IMR-90 (cell line): ENCODE results near the gene TMCO2. TPM values are rescaled to one million over a fixed set of nuclear protein-coding genes. Genes with fewer than 3 reads are reported as not detected.

Experiments
- ATAC-seq: fragments of 200-7000 bp; cut with Tn5 transposase; 2 replicates; pipeline ENCODE4 v1.9.1; 2020; ENCODE audit warnings: low read depth, mild to moderate bottlenecking, moderate library complexity
- BruUV-seq: library from RNA; stranded (reverse); fragments of 400-500 nt; replicated peaks from 2 replicates; lab custom pipeline; 2021; lab: Mats Ljungman, UMichigan
- CTCF ChIA-PET: fragments of 300-600 bp; formaldehyde crosslinking; extraction: SDS; loops from one replicate; lab custom pipeline; 2021; ENCODE audit warnings: antibody characterized with exemption; lab: Yijun Ruan, JAX
- POLR2A ChIA-PET: fragments of 300-600 bp; sonication (Branson Sonifier 250); formaldehyde crosslinking; loops from one replicate; lab custom pipeline; 2022; ENCODE audit warnings: antibody characterized with exemption; ENCODE audit not compliant: unreplicated experiment; lab: Charles Lee
- DNase-seq: peaks from one replicate; pipeline ENCODE4 v3.0.0; 2013
- H2AFZ ChIP-seq: replicated peaks from 2 replicates; pipeline ENCODE3; 2013; ENCODE audit warnings: low read length, mild to moderate bottlenecking; ENCODE audit not compliant: poor library complexity
- H2AK5ac ChIP-seq: 2 replicates; pipeline ENCODE4 v1.6.1; 2013; ENCODE audit warnings: low read depth, low read length, inconsistent platforms
- H2AK9ac ChIP-seq: replicated peaks from 2 replicates; pipeline ENCODE3; 2013; ENCODE audit warnings: mild to moderate bottlenecking, low read depth, low read length, moderate library complexity; ENCODE audit not compliant: poor library complexity
- H2BK120ac ChIP-seq: 2 replicates; pipeline ENCODE4 v1.6.1; 2013; ENCODE audit warnings: low read depth, low read length, inconsistent platforms
- H2BK15ac ChIP-seq: 3 replicates; pipeline ENCODE4 v1.6.1; 2013; ENCODE audit warnings: low read depth, low read length, inconsistent platforms
- H2BK20ac ChIP-seq: 2 replicates; pipeline ENCODE4 v1.6.1; 2013; ENCODE audit warnings: low read depth, mild to moderate bottlenecking, inconsistent platforms, low read length, moderate library complexity
- H2BK5ac ChIP-seq: 2 replicates; pipeline ENCODE4 v1.6.1; 2013; ENCODE audit warnings: mild to moderate bottlenecking, low read depth, low read length, inconsistent platforms; ENCODE audit not compliant: poor library complexity, severe bottlenecking
- H3K14ac ChIP-seq: replicated peaks from 2 replicates; pipeline ENCODE4 v1.6.1; 2013; ENCODE audit warnings: low read depth, low read length, inconsistent platforms
- H3K18ac ChIP-seq: 2 replicates; pipeline ENCODE4 v1.6.1; 2013; ENCODE audit warnings: low read depth, low read length, control low read depth
- H3K23ac ChIP-seq: 2 replicates; pipeline ENCODE4 v1.6.1; 2013; ENCODE audit warnings: low read depth, low read length, inconsistent platforms
- H3K27ac ChIP-seq: 2 replicates; pipeline ENCODE4 v1.5.1; 2013; ENCODE audit warnings: mild to moderate bottlenecking, control low read depth, low read length; ENCODE audit not compliant: insufficient read depth
- H3K27me3 ChIP-seq: 2 replicates; pipeline ENCODE4 v1.6.1; 2013; ENCODE audit warnings: low read length; ENCODE audit not compliant: control insufficient read depth, insufficient read depth
- H3K36me3 ChIP-seq: 2 replicates; pipeline ENCODE4 v1.6.1; 2013; ENCODE audit warnings: low read length, mixed read lengths; ENCODE audit not compliant: control insufficient read depth, insufficient read depth
- H3K4ac ChIP-seq: 2 replicates; pipeline ENCODE4 v1.6.1; 2013; ENCODE audit warnings: low read depth, low read length, inconsistent platforms
- H3K4me1 ChIP-seq: 2 replicates; pipeline ENCODE4 v1.6.1; 2013; ENCODE audit warnings: low read length, mixed read lengths; ENCODE audit not compliant: control insufficient read depth, insufficient read depth
- H3K4me2 ChIP-seq: 2 replicates; pipeline ENCODE4 v1.6.1; 2013; ENCODE audit warnings: low read depth, mild to moderate bottlenecking, control low read depth, low read length, moderate library complexity
- H3K4me3 ChIP-seq: 2 replicates; pipeline ENCODE4 v1.5.1; 2013; ENCODE audit warnings: low read depth, mild to moderate bottlenecking, control low read depth, low read length, moderate library complexity; ENCODE audit not compliant: insufficient read depth
- H3K56ac ChIP-seq: 2 replicates; pipeline ENCODE4 v1.6.1; 2013; ENCODE audit warnings: low read length, inconsistent platforms; ENCODE audit not compliant: insufficient read depth; ENCODE audit errors: extremely low read depth
- H3K79me1 ChIP-seq, 2 experiments: 2 replicates each; pipeline ENCODE4 v1.6.1; 2013; ENCODE audit warnings: low read length in 2 of 2, inconsistent platforms in 1 of 2, low read depth in 1 of 2
- H3K9ac ChIP-seq: 2 replicates; pipeline ENCODE4 v1.6.1; 2013; ENCODE audit warnings: low read depth, low read length, control low read depth
- H3K9me1 ChIP-seq: 2 replicates; pipeline ENCODE4 v1.6.1; 2013; ENCODE audit warnings: low read length, inconsistent platforms; ENCODE audit not compliant: insufficient read depth
- H3K9me3 ChIP-seq: 2 replicates; pipeline ENCODE4 v1.6.1; 2013; ENCODE audit warnings: low read length; ENCODE audit not compliant: control insufficient read depth, insufficient read depth
- H4K20me1 ChIP-seq: 2 replicates; pipeline ENCODE4 v1.6.1; 2013; ENCODE audit warnings: low read length, inconsistent platforms; ENCODE audit not compliant: insufficient read depth
- H4K5ac ChIP-seq: 2 replicates; pipeline ENCODE4 v1.6.1; 2013; ENCODE audit warnings: mild to moderate bottlenecking, low read depth, low read length, control low read depth
- H4K8ac ChIP-seq, 2 experiments: 2 replicates each; pipeline ENCODE4 v1.6.1; 2013; ENCODE audit warnings: low read depth in 2 of 2, low read length in 2 of 2, control low read depth in 1 of 2, inconsistent platforms in 1 of 2
- H4K91ac ChIP-seq: 2 replicates; pipeline ENCODE4 v1.6.1; 2013; ENCODE audit warnings: low read depth, low read length, inconsistent platforms; ENCODE audit not compliant: insufficient read depth
- MAZ ChIP-seq: IDR thresholded peaks from 2 replicates; pipeline ENCODE4 v1.6.1; 2012; ENCODE audit warnings: low read depth, mild to moderate bottlenecking, low read length, improper control_type of control experiment, moderate library complexity, borderline replicate concordance
- SMC3 ChIP-seq: fragments of 150-350 bp; IDR thresholded peaks from 2 replicates; pipeline ENCODE4 v1.6.1; 2016; ENCODE audit warnings: low read depth, mild to moderate bottlenecking, antibody characterized with exemption, low read length, moderate library complexity
- WGBS, 2 experiments: methylation state at CpG; one replicate each; pipeline versions ENCODE4 v1.1.5 to v1.1.7; 2013; ENCODE audit warnings: missing lambda C conversion rate in 2 of 2; ENCODE audit not compliant: insufficient read length in 1 of 2; ENCODE audit errors: extremely low coverage in 2 of 2; 5-methylcytosine and 5-hydroxymethylcytosine counted together
- dilution Hi-C: fragments of 300-500 bp; cut with HindIII; formaldehyde crosslinking; loops from one replicate; pipeline ENCODE4 v1.14.3; 2018; ENCODE audit warnings: low sequenced_read_pairs; ENCODE audit not compliant: unreplicated experiment
- in situ Hi-C: fragments of 300-500 bp; cut with MboI; formaldehyde crosslinking; loops from 3 replicates; pipeline ENCODE4 v1.14.3; 2019; ENCODE audit warnings: low sequenced_read_pairs, inconsistent platforms, mixed read lengths
- intact Hi-C: fragments of 100-400 bp; cut with micrococcal nuclease; formaldehyde crosslinking; loops from 2 replicates; pipeline ENCODE4 v1.10.0; 2022
- polyA plus RNA-seq, 3 experiments: library from polyadenylated mRNA; depleted of rRNA; stranded (reverse); fragments of >200 nt; gene quantifications; 2 replicates each; pipeline ENCODE4 v1.2.3, GENCODE V29; 2012; ENCODE audit warnings: low replicate concordance in 1 of 3
- total RNA-seq: library from RNA; depleted of rRNA; stranded (reverse); fragments of >200 nt; gene quantifications from 2 replicates; pipeline ENCODE4 v1.2.3, GENCODE V29; 2012
- TF ChIP-seq, protein P1 (sequence below): fragments of 150-350 bp; IDR thresholded peaks from 2 replicates; pipeline ENCODE4 v1.6.1; 2016; ENCODE audit warnings: low read depth, mild to moderate bottlenecking, low read length, moderate library complexity, borderline replicate concordance

TMCO2 gene
- total and polyA plus RNA-seq, 2 of the 4 experiments (the other 2 are of a cell fraction), result not detected

DNA sequence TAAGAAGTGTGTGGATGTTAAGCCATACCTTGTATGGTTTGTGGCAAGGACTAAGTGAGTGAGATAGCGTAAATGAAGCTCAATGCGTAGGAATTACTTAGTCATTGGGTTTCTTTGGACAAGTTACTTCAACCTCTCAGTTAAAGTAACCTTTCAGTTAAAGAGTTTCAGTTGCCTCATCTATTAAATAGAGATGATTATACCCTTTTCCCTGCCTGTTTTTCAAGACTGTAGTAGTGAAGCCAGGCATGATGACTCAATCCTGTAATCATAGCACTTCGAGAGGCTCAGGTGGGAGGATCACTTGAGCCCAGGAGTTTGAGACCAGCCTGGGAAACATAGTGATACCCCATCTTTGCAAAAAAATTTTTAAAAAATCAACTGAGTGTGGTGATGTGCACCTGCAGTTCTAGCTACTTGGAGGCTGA, 16.6 kb downstream of the TMCO2 start:
- no TSS peak for BruUV-seq
- POLR2A ChIA-PET, result no interaction called here
- Histone ChIP-seq H3K56ac (no peak overlapping the region), H2AK5ac (no peak overlapping the region), H3K4me1 (peaks cover 7% of the 10 kb centered on the region), H4K91ac (no peak overlapping the region), H2BK120ac (no peak overlapping the region), H3K79me1 (peaks cover 35 to 64% of the 10 kb centered on the region in 2 experiments), H4K8ac (no peak overlapping the region), H4K5ac (no peak overlapping the region), H3K4me2 (no peak overlapping the region), H3K36me3 (peaks cover 21% of the 10 kb centered on the region), H3K23ac (no peak overlapping the region), H3K27ac (no peak overlapping the region), H3K4me3 (no peak overlapping the region), H3K14ac (no peak overlapping the region), H4K20me1 (peaks cover 9% of the 10 kb centered on the region), H3K18ac (no peak overlapping the region), H2BK5ac (no peak overlapping the region), H2BK15ac (no peak overlapping the region), H3K9ac (no peak overlapping the region), H2AK9ac (no peak overlapping the region), H3K27me3 (no peaks in the 10 kb centered on the region), H3K9me3 (no peaks in the 10 kb centered on the region), H3K9me1 (peaks cover 7% of the 10 kb centered on the region), H2BK20ac (no peak overlapping the region), H2AFZ (no peak overlapping the region), H3K4ac (no peak overlapping the region)
- 100% methylated on average over 2 of the region's 3 CpGs; no CpG with 5 or more reads in 1 of the 2 experiments for WGBS, 2 experiments
- CTCF ChIA-PET, result no interaction called here
- peak; percentile 24 for DNase-seq
- in situ Hi-C loops (no loop called here), dilution Hi-C loops (no loop called here), intact Hi-C loops (no loop called here)
- ATAC-seq, result no peak
- TF ChIP-seq, protein P1, sequence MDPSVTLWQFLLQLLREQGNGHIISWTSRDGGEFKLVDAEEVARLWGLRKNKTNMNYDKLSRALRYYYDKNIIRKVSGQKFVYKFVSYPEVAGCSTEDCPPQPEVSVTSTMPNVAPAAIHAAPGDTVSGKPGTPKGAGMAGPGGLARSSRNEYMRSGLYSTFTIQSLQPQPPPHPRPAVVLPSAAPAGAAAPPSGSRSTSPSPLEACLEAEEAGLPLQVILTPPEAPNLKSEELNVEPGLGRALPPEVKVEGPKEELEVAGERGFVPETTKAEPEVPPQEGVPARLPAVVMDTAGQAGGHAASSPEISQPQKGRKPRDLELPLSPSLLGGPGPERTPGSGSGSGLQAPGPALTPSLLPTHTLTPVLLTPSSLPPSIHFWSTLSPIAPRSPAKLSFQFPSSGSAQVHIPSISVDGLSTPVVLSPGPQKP, result no peak
- TF ChIP-seq SMC3, result no peak
- no peak for TF ChIP-seq MAZ
